Kidney epithelial cell (primary cell): Measurements from ENCODE around the gene SDF4. TPM values are rescaled to one million over a fixed set of nuclear protein-coding genes. Genes with fewer than 3 reads are reported as not detected.

ENCODE experiments used
- DNase-seq: peaks from one replicate; pipeline ENCODE4 v3.0.0-alpha.2; 2010; ENCODE audit warnings: low read depth
- H3K27me3 ChIP-seq: 2 replicates; pipeline ENCODE4 v1.6.0; 2011; ENCODE audit warnings: low read length; ENCODE audit not compliant: control insufficient read depth, insufficient read depth
- H3K36me3 ChIP-seq: 2 replicates; pipeline ENCODE4 v1.5.1; 2011; ENCODE audit warnings: low read length; ENCODE audit not compliant: control insufficient read depth, insufficient read depth
- H3K4me3 ChIP-seq: 2 replicates; pipeline ENCODE4 v1.5.1; 2011; ENCODE audit warnings: low read depth, mild to moderate bottlenecking, control low read depth, low read length
- CTCF ChIP-seq: IDR thresholded peaks from 2 replicates; pipeline ENCODE4 v1.5.1; 2011; ENCODE audit warnings: mild to moderate bottlenecking, moderate library complexity, low read length, control low read depth, inconsistent platforms; ENCODE audit not compliant: insufficient read depth, poor library complexity, severe bottlenecking
- total RNA-seq: library from RNA; depleted of rRNA; stranded (reverse); fragments of >200 nt; gene quantifications from 2 replicates; pipeline ENCODE4 v1.2.3, GENCODE V29; 2015

SDF4 gene
- total RNA-seq, 1 donor from 2014 or later, result 153 TPM

DNA sequence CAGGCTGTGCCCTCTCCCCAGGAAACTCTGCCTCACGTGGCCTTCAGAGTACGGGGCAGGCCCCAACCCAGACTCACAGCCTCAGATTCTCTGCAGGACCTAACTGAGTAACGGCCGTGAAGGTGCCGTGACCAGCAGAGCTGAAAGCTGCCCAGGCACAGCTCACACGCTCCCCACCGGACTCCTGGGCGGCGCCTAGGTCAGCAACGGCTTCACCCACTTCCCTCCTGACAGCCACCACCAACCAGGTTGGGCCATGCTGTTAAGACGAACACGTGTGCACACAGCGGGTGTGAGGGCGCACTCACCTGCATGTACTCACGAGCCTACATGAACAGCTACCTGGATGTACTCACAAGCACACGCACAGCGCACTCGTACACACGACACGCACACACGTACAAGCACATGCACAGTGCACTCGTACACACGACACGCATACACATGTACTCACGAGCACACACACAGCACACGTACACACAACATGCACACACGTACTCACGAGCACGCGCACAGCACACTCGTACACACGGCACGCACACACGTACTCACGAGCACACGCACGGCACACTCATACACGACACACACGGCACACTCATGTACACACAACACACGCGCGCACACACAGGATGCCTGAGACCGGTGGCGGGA, 9.1 kb downstream of the SDF4 start:
- H3K27me3 ChIP-seq, result no peaks in the 10 kb centered on the region
- no peak overlapping the region for H3K4me3 ChIP-seq
- TF ChIP-seq CTCF, result no peak
- no peak for DNase-seq
- peaks cover 3% of the 10 kb centered on the region for H3K36me3 ChIP-seq

- DNase-seq, result no peak
- TF ChIP-seq CTCF, result no peak
- H3K36me3 ChIP-seq, result peaks cover 2% of the 10 kb centered on the region
These were observed 9.8 kb downstream of the SDF4 start for GRCh38 chr1:1221887-1222574.

GRCh38 chr1:1220197-1220596, 11.6 kb downstream of the SDF4 start:
- no peak overlapping the region for H3K4me3 ChIP-seq
- no peak for TF ChIP-seq CTCF
- peaks cover 1% of the 10 kb centered on the region for H3K36me3 ChIP-seq
- no peak for DNase-seq
- H3K27me3 ChIP-seq, result no peaks in the 10 kb centered on the region

More at GRCh38 chr1:1221887-1222574, 9.8 kb downstream of the SDF4 start:
- no peak overlapping the region for H3K4me3 ChIP-seq
- no peaks in the 10 kb centered on the region for H3K27me3 ChIP-seq

- DNase-seq, result no peak
- TF ChIP-seq CTCF, result no peak
- H3K36me3 ChIP-seq, result peaks cover 1% of the 10 kb centered on the region
- H3K27me3 ChIP-seq, result no peaks in the 10 kb centered on the region
- H3K4me3 ChIP-seq, result no peak overlapping the region
These were observed 12.5 kb downstream of the SDF4 start for GRCh38 chr1:1219341-1219740.

DNA sequence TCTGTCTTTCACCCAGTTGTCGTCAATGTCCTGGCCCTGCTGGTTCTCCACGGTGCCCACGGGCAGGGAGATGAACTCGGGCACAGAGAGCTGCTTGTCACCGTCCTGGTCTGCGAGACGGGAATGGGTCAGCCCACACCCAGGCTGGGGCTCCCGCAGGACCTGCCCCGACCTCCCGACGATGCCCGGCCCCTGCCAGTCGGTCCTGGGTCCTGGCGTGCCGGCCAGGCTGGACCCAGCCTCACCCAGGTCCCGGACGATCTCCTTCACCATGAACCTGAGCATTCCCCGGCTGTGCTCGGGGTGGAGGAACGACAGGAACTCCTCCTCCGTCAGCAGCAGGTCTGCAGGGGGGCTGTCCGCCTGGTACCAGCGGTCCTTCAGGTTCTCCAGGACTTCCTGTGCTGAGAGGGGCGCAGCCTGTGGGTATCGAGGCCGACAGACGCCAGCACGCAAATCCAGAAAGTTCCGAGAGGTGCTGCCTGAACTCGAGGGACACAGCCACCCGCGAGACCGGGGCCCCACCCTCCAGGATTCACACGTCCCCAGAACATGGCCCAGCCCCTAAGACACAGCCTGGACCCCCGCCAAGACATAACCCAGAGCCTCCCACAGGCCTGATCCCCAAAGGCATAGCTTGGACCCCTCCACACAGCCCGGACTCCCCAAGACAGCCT, 13.1 kb downstream of the SDF4 start:
- H3K4me3 ChIP-seq, result no peak overlapping the region
- peaks cover 1% of the 10 kb centered on the region for H3K36me3 ChIP-seq
- no peak for DNase-seq

More for the DNA sequence above, 13.1 kb downstream of the SDF4 start:
- H3K27me3 ChIP-seq, result no peaks in the 10 kb centered on the region
- TF ChIP-seq CTCF, result no peak
